ENCODE results near the gene SLC8A2.

- TF ChIP-seq CTCF (IDR thresholded peaks at IDR 0.05) (peak; percentile 80 to 91 (median 81)), EP300 (IDR thresholded peaks at IDR 0.05) (no peak), POLR2A (IDR thresholded peaks at IDR 0.05; ENCODE audit: low read depth) (no peak)
Measured at GRCh38 chr19:47427241-47428176, 44.2 kb downstream of the SLC8A2 start.
